Measurements from ENCODE around the gene PDCD2L. TPM values are rescaled to one million over a fixed set of nuclear protein-coding genes. Genes with fewer than 3 reads are reported as not detected.
"Not testable (repeated sequence)": the region's sequence is repeated elsewhere in the genome, so short reads cannot be mapped to it uniquely, and the experiment has no call there.

Gene PDCD2L
- total and polyA plus RNA-seq, 2 experiments from 2014 or later = 6.3 to 9.8 TPM

DNA sequence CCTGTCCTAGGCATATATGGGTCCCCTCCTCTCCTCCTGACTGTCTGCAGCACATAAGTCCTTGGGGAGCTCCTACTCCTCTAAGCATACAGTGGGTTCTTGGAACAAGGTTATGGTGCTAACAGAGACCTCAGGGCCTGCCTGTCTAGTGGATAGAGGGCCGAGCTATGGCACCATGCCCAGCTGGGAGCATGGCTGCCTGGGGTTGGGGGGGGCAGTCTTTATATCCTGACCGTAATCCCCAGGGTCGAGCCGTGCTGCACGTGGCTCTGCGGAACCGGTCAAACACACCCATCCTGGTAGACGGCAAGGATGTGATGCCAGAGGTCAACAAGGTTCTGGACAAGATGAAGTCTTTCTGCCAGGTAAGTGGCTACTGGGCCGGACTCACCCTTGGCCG lies 35.9 kb upstream of the PDCD2L start:
- Histone ChIP-seq H3K9me3 (ENCODE audit: low read depth) (no peaks in the 10 kb centered on the region), H3K79me2 (peaks cover 32% of the 10 kb centered on the region), H4K20me1 (ENCODE audit: insufficient read depth, poor library complexity, severe bottlenecking) (no peaks in the 10 kb centered on the region), H2AFZ (no peak overlapping the region), H3K4me1 (ENCODE audit: insufficient read depth) (peaks cover 11% of the 10 kb centered on the region), H3K36me3 (replicated peaks; ENCODE audit: insufficient read depth, low read depth) (no peaks in the 10 kb centered on the region), H3K9me2 (replicated peaks; ENCODE audit: insufficient read depth) (no peaks in the 10 kb centered on the region), H3K4me2 (no peak overlapping the region), H3K4me3 (no peak overlapping the region), H3K27ac (no peak overlapping the region), H3K27me3 (no peaks in the 10 kb centered on the region)
- no peak for DNase-seq (ENCODE audit: low spot score)
- WGBS (ENCODE audit: low lambda C conversion rate, missing lambda C conversion rate) = 95% methylated on average over 10 of the region's 10 CpGs
- TF ChIP-seq EZH2 (IDR thresholded peaks at IDR 0.05; ENCODE audit: borderline replicate concordance) = no peak
- TF ChIP-seq, protein P1, sequence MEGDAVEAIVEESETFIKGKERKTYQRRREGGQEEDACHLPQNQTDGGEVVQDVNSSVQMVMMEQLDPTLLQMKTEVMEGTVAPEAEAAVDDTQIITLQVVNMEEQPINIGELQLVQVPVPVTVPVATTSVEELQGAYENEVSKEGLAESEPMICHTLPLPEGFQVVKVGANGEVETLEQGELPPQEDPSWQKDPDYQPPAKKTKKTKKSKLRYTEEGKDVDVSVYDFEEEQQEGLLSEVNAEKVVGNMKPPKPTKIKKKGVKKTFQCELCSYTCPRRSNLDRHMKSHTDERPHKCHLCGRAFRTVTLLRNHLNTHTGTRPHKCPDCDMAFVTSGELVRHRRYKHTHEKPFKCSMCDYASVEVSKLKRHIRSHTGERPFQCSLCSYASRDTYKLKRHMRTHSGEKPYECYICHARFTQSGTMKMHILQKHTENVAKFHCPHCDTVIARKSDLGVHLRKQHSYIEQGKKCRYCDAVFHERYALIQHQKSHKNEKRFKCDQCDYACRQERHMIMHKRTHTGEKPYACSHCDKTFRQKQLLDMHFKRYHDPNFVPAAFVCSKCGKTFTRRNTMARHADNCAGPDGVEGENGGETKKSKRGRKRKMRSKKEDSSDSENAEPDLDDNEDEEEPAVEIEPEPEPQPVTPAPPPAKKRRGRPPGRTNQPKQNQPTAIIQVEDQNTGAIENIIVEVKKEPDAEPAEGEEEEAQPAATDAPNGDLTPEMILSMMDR (IDR thresholded peaks at IDR 0.05; ENCODE audit: poor library complexity) = no peak
- no peak for TF ChIP-seq EZH2phosphoT487 (IDR thresholded peaks at IDR 0.05; ENCODE audit: low read depth, severe bottlenecking, unreplicated experiment)

DNA sequence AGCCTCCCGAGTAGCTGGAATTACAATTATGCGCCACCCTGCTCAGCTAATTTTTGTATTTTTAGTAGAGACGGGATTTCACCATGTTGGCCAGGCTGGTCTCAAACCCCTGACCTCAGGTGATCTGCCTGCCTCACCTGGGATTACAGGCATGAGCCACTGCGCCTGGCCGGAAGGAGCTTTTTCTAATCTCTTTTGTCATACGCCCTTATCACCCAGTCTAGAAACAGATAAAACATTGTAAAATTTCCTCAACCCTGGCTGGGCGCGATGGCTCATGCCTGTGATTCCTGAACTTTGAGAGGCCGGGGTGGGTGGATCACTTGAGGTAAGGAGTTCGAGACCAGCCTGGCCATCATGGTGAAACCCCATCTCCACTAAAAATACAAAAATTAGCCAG lies 35.0 kb upstream of the PDCD2L start:
- H3K36me3 ChIP-seq (replicated peaks; ENCODE audit: insufficient read depth, low read depth); H3K4me3 ChIP-seq; H3K9me3 ChIP-seq (ENCODE audit: low read depth); H3K27ac ChIP-seq; H4K20me1 ChIP-seq (ENCODE audit: insufficient read depth, poor library complexity, severe bottlenecking); H3K4me2 ChIP-seq; DNase-seq (ENCODE audit: low spot score); H2AFZ ChIP-seq; H3K27me3 ChIP-seq; H3K9me2 ChIP-seq (replicated peaks; ENCODE audit: insufficient read depth): not testable (repeated sequence)
- H3K4me1 ChIP-seq (ENCODE audit: insufficient read depth) = peaks cover 11% of the 10 kb centered on the region
- 92% methylated on average over 10 of the region's 10 CpGs for WGBS (ENCODE audit: low lambda C conversion rate, missing lambda C conversion rate)
- peaks cover 32% of the 10 kb centered on the region for H3K79me2 ChIP-seq

GRCh38 chr19:34370117-34370516 lies 34.1 kb upstream of the PDCD2L start:
- Histone ChIP-seq H3K9me2 (replicated peaks; ENCODE audit: insufficient read depth) (no peaks in the 10 kb centered on the region), H3K27ac (no peak overlapping the region), H3K9me3 (ENCODE audit: low read depth) (no peaks in the 10 kb centered on the region), H3K27me3 (no peaks in the 10 kb centered on the region), H3K4me2 (no peak overlapping the region), H2AFZ (no peak overlapping the region), H3K79me2 (peaks cover 32% of the 10 kb centered on the region), H3K4me3 (no peak overlapping the region), H3K4me1 (ENCODE audit: insufficient read depth) (peaks cover 11% of the 10 kb centered on the region), H4K20me1 (ENCODE audit: insufficient read depth, poor library complexity, severe bottlenecking) (no peaks in the 10 kb centered on the region), H3K36me3 (replicated peaks; ENCODE audit: insufficient read depth, low read depth) (no peaks in the 10 kb centered on the region)
- no peak for DNase-seq (ENCODE audit: low spot score)
- 90% methylated on average over 8 of the region's 8 CpGs for WGBS (ENCODE audit: low lambda C conversion rate, missing lambda C conversion rate)
- TF ChIP-seq, protein P1 (IDR thresholded peaks at IDR 0.05; ENCODE audit: poor library complexity) = no peak
- TF ChIP-seq EZH2phosphoT487 (IDR thresholded peaks at IDR 0.05; ENCODE audit: low read depth, severe bottlenecking, unreplicated experiment) = no peak
- TF ChIP-seq EZH2 (IDR thresholded peaks at IDR 0.05; ENCODE audit: borderline replicate concordance) = no peak

GRCh38 chr19:34370983-34371382 lies 33.2 kb upstream of the PDCD2L start:
- Histone ChIP-seq H3K27ac (no peak overlapping the region), H3K36me3 (replicated peaks; ENCODE audit: insufficient read depth, low read depth) (no peaks in the 10 kb centered on the region), H3K9me3 (ENCODE audit: low read depth) (no peaks in the 10 kb centered on the region), H3K4me2 (no peak overlapping the region), H2AFZ (no peak overlapping the region), H3K27me3 (no peaks in the 10 kb centered on the region), H3K4me1 (ENCODE audit: insufficient read depth) (peaks cover 10% of the 10 kb centered on the region), H3K9me2 (replicated peaks; ENCODE audit: insufficient read depth) (no peaks in the 10 kb centered on the region), H3K4me3 (no peak overlapping the region), H4K20me1 (ENCODE audit: insufficient read depth, poor library complexity, severe bottlenecking) (no peaks in the 10 kb centered on the region), H3K79me2 (peaks cover 24% of the 10 kb centered on the region)
- no peak for DNase-seq (ENCODE audit: low spot score)
- TF ChIP-seq, protein P1 (IDR thresholded peaks at IDR 0.05; ENCODE audit: poor library complexity) = no peak
- TF ChIP-seq EZH2phosphoT487 (IDR thresholded peaks at IDR 0.05; ENCODE audit: low read depth, severe bottlenecking, unreplicated experiment) (no peak), EZH2 (IDR thresholded peaks at IDR 0.05; ENCODE audit: borderline replicate concordance) (no peak)
- 86% methylated on average over 4 of the region's 4 CpGs for WGBS (ENCODE audit: low lambda C conversion rate, missing lambda C conversion rate)

Measured in hepatocyte (in vitro differentiated cells).